Osteoblast (primary cell): Measurements from ENCODE around the gene FREM2. TPM values are rescaled to one million over a fixed set of nuclear protein-coding genes. Genes with fewer than 3 reads are reported as not detected.

Experiments
- DNase-seq: peaks from one replicate; pipeline ENCODE4 v3.0.0; 2011; ENCODE audit warnings: low spot score, mixed read lengths; ENCODE audit not compliant: insufficient read length; ENCODE audit errors: missing footprints
- H2AFZ ChIP-seq: 2 replicates; pipeline ENCODE4 v1.6.0; 2011; ENCODE audit warnings: mild to moderate bottlenecking, low read length
- H3K27ac ChIP-seq: 2 replicates; pipeline ENCODE4 v1.5.1; 2011; ENCODE audit warnings: mild to moderate bottlenecking, low read depth, low read length, moderate library complexity
- H3K27me3 ChIP-seq: 2 replicates; pipeline ENCODE4 v1.6.0; 2012; ENCODE audit warnings: mild to moderate bottlenecking, control low read depth, inconsistent platforms, low read length, moderate library complexity; ENCODE audit not compliant: insufficient read depth
- H3K36me3 ChIP-seq: 2 replicates; pipeline ENCODE4 v1.5.1; 2011; ENCODE audit warnings: mild to moderate bottlenecking, low read length, control low read depth, moderate library complexity; ENCODE audit not compliant: insufficient read depth
- H3K4me1 ChIP-seq: 2 replicates; pipeline ENCODE4 v1.5.1; 2011; ENCODE audit warnings: mild to moderate bottlenecking, low read length, control low read depth, moderate library complexity; ENCODE audit not compliant: insufficient read depth
- H3K4me2 ChIP-seq: 2 replicates; pipeline ENCODE4 v1.6.0; 2011; ENCODE audit warnings: mild to moderate bottlenecking, low read length; ENCODE audit not compliant: insufficient read depth
- H3K4me3 ChIP-seq: fragments of 200-600 bp; sonication (generic); 3 replicates; pipeline ENCODE4 v1.5.1; 2012; ENCODE audit warnings: mild to moderate bottlenecking, low read length, inconsistent platforms; ENCODE audit not compliant: insufficient read depth
- H3K79me2 ChIP-seq: 2 replicates; pipeline ENCODE4 v1.6.0; 2012; ENCODE audit warnings: mild to moderate bottlenecking, low read length, control low read depth, inconsistent platforms; ENCODE audit not compliant: insufficient read depth
- H3K9me3 ChIP-seq: 2 replicates; pipeline ENCODE4 v1.5.1; 2011; ENCODE audit warnings: low read depth, low read length, control low read depth
- H4K20me1 ChIP-seq: 2 replicates; pipeline ENCODE4 v1.6.0; 2012; ENCODE audit warnings: mild to moderate bottlenecking, low read length, control low read depth; ENCODE audit not compliant: insufficient read depth
- CTCF ChIP-seq: IDR thresholded peaks from 2 replicates; pipeline ENCODE4 v1.5.1; 2011; ENCODE audit warnings: mild to moderate bottlenecking, low read depth, low read length, moderate library complexity; ENCODE audit errors: extremely low read depth
- total RNA-seq: library from RNA; depleted of rRNA; stranded (reverse); fragments of >200 nt; gene quantifications from 2 replicates; pipeline ENCODE4 v1.2.3, GENCODE V29; 2012

FREM2 gene
- total RNA-seq, 1 donor = not detected

- no peaks in the 10 kb centered on the region for H3K9me3 ChIP-seq
- H3K79me2 ChIP-seq = no peaks in the 10 kb centered on the region
- no peak for DNase-seq
- H3K27me3 ChIP-seq = no peaks in the 10 kb centered on the region
- H3K4me1 ChIP-seq = no peaks in the 10 kb centered on the region
- no peaks in the 10 kb centered on the region for H4K20me1 ChIP-seq
- no peak overlapping the region for H3K4me3 ChIP-seq
- H2AFZ ChIP-seq = no peak overlapping the region
- no peak overlapping the region for H3K4me2 ChIP-seq
- H3K36me3 ChIP-seq = no peaks in the 10 kb centered on the region
- TF ChIP-seq CTCF = no peak
- no peak overlapping the region for H3K27ac ChIP-seq
These were observed 15.8 kb downstream of the FREM2 start for GRCh38 chr13:38702669-38703068.

DNA sequence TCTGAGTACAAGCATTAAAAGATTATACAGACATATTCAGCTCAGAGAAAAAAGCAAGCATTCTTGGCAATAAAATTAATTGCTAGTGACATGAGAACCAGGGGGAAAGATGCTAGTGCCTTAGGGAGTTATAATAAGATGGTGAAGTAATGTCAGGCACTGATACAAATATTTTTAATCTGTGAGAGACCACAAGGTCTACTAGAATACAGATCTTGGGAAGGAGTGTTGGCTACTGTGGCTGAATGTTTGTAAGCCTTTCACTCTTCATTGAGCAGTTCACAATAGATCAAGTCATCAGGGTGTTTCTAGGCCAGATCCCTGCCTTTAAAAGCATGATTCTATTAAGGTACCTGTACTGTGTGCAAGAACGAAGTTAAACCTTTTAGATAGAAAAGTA, 16.4 kb downstream of the FREM2 start:
- H3K27me3 ChIP-seq = no peaks in the 10 kb centered on the region
- H3K36me3 ChIP-seq = no peaks in the 10 kb centered on the region
- H3K4me3 ChIP-seq = no peak overlapping the region
- no peaks in the 10 kb centered on the region for H3K9me3 ChIP-seq
- no peaks in the 10 kb centered on the region for H4K20me1 ChIP-seq
- no peak for TF ChIP-seq CTCF
- no peaks in the 10 kb centered on the region for H3K79me2 ChIP-seq
- no peak overlapping the region for H3K27ac ChIP-seq
- no peaks in the 10 kb centered on the region for H3K4me1 ChIP-seq
- H2AFZ ChIP-seq = no peak overlapping the region
- no peak for DNase-seq
- H3K4me2 ChIP-seq = no peak overlapping the region

DNA sequence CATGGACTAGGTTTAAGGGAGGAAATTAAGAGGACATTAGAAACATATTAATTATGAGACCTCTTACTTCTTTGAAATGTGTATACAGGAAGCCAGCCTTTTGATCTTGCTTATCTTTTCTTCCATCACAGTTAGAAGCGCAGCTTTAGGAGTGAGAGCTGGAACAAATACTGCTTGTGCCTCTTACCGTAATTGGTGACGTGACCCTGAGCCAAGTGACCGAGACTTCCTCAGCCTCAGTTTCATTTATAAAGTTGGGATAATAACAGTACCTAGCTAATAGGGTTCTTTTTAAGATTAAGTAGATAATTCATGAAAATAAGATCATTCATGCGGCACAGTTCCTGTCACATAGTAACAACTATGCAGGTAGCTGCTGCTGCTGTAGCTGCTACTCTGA, 18.5 kb downstream of the FREM2 start:
- Histone ChIP-seq H2AFZ (no peak overlapping the region), H3K4me3 (no peak overlapping the region), H3K27me3 (no peaks in the 10 kb centered on the region), H4K20me1 (no peaks in the 10 kb centered on the region), H3K9me3 (no peaks in the 10 kb centered on the region), H3K4me1 (no peaks in the 10 kb centered on the region), H3K4me2 (no peak overlapping the region), H3K27ac (no peak overlapping the region), H3K79me2 (no peaks in the 10 kb centered on the region), H3K36me3 (no peaks in the 10 kb centered on the region)
- no peak for TF ChIP-seq CTCF
- DNase-seq = no peak

GRCh38 chr13:38707460-38707859, 20.6 kb downstream of the FREM2 start:
- no peak for DNase-seq
- no peaks in the 10 kb centered on the region for H3K79me2 ChIP-seq
- no peaks in the 10 kb centered on the region for H3K36me3 ChIP-seq
- H3K4me1 ChIP-seq = no peaks in the 10 kb centered on the region
- no peak for TF ChIP-seq CTCF
- no peaks in the 10 kb centered on the region for H3K27me3 ChIP-seq
- H3K4me3 ChIP-seq = no peak overlapping the region
- H2AFZ ChIP-seq = no peak overlapping the region
- H4K20me1 ChIP-seq = no peaks in the 10 kb centered on the region
- no peak overlapping the region for H3K27ac ChIP-seq
- H3K9me3 ChIP-seq = no peaks in the 10 kb centered on the region
- no peak overlapping the region for H3K4me2 ChIP-seq
